Renal cortex interstitium (tissue), 15 donors: ENCODE data around the gene CRY1. TPM values are rescaled to one million over a fixed set of nuclear protein-coding genes. Genes with fewer than 3 reads are reported as not detected.

ENCODE experiments used
- DNase-seq, 11 donors: peaks; one replicate each; pipeline ENCODE4 v3.0.0-alpha.2; 2013; ENCODE audit warnings: low read depth in 9 of 11, low spot score in 4 of 11; ENCODE audit errors: extremely low read depth in 1 of 11
- long read RNA-seq, 16 experiments: transcript quantifications; one replicate each; lab custom pipeline, GENCODE V29; 2026
- polyA plus RNA-seq, 3 donors: library from polyadenylated mRNA; unstranded; fragments of 120-200 nt; gene quantifications; one replicate each; pipeline ENCODE4 v1.2.1, GENCODE V29; 2013; ENCODE audit not compliant: insufficient read length in 3 of 3

The CRY1 gene
- 10 to 100 TPM; 27.8 to 35.0 (median 28.4) TPM for polyA plus RNA-seq
- long read RNA-seq, donor 1, transcript CRY1-201 (13 exons, 3,267 nt): major isoform, 5 of 18 reads
- long read RNA-seq, donor 1, partial matches to known transcripts: 13 of 18 reads
- long read RNA-seq, donor 1, other reads (novel, unspliced or antisense): 0 of 18 reads
- long read RNA-seq, donor 2, partial matches to known transcripts: 16 of 20 reads
- long read RNA-seq, donor 2, other reads (novel, unspliced or antisense): 0 of 20 reads
- long read RNA-seq, donor 3, transcript CRY1-201 (13 exons, 3,267 nt): major isoform, 12 of 34 reads
- long read RNA-seq, donor 3, partial matches to known transcripts: 22 of 34 reads
- long read RNA-seq, donor 3, other reads (novel, unspliced or antisense): 0 of 34 reads
- long read RNA-seq, donor 4, partial matches to known transcripts: 0 of 2 reads
- long read RNA-seq, donor 4, other reads (novel, unspliced or antisense): 0 of 2 reads
- long read RNA-seq, donor 5: 0 reads
- long read RNA-seq, donor 6, partial matches to known transcripts: 0 of 1 reads
- long read RNA-seq, donor 6, other reads (novel, unspliced or antisense): 0 of 1 reads
- long read RNA-seq, donor 7, partial matches to known transcripts: 26 of 30 reads
- long read RNA-seq, donor 7, other reads (novel, unspliced or antisense): 0 of 30 reads
- long read RNA-seq, donor 8, partial matches to known transcripts: 34 of 38 reads
- long read RNA-seq, donor 8, other reads (novel, unspliced or antisense): 0 of 38 reads
- long read RNA-seq, donor 9, transcript CRY1-201 (13 exons, 3,267 nt): major isoform, 7 of 27 reads
- long read RNA-seq, donor 9, partial matches to known transcripts: 19 of 27 reads
- long read RNA-seq, donor 9, other reads (novel, unspliced or antisense): 0 of 27 reads
- long read RNA-seq, donor 10, transcript CRY1-201 (13 exons, 3,267 nt): major isoform, 6 of 24 reads
- long read RNA-seq, donor 10, partial matches to known transcripts: 18 of 24 reads
- long read RNA-seq, donor 10, other reads (novel, unspliced or antisense): 0 of 24 reads
- long read RNA-seq, donor 11, partial matches to known transcripts: 23 of 26 reads
- long read RNA-seq, donor 11, other reads (novel, unspliced or antisense): 0 of 26 reads
- long read RNA-seq, donor 12, partial matches to known transcripts: 11 of 14 reads
- long read RNA-seq, donor 12, other reads (novel, unspliced or antisense): 0 of 14 reads
- long read RNA-seq, donor 13: 0 reads
- long read RNA-seq, donor 14, transcript CRY1-201 (13 exons, 3,267 nt): major isoform, 11 of 24 reads
- long read RNA-seq, donor 14, partial matches to known transcripts: 13 of 24 reads
- long read RNA-seq, donor 14, other reads (novel, unspliced or antisense): 0 of 24 reads
- long read RNA-seq, donor 15, partial matches to known transcripts: 9 of 12 reads
- long read RNA-seq, donor 15, other reads (novel, unspliced or antisense): 0 of 12 reads
- long read RNA-seq, donor 16, transcript CRY1-201 (13 exons, 3,267 nt): major isoform, 11 of 11 reads
- long read RNA-seq, donor 16, partial matches to known transcripts: 0 of 11 reads
- long read RNA-seq, donor 16, other reads (novel, unspliced or antisense): 0 of 11 reads

- DNase-seq: peak; percentile 89 to 98 (median 96)
Observed at GRCh38 chr12:107093417-107094182, at the start of gene CRY1. TSS of gene CRY1 (minus strand) at chr12:107093549. CDS start at chr12:107092961, 588 bp downstream.

- no peak for DNase-seq
Observed at GRCh38 chr12:107139787-107140186, 46.4 kb upstream of the CRY1 start.

GRCh38 chr12:107138990-107139389 lies 45.6 kb upstream of the CRY1 start:
- DNase-seq: no peak

DNA sequence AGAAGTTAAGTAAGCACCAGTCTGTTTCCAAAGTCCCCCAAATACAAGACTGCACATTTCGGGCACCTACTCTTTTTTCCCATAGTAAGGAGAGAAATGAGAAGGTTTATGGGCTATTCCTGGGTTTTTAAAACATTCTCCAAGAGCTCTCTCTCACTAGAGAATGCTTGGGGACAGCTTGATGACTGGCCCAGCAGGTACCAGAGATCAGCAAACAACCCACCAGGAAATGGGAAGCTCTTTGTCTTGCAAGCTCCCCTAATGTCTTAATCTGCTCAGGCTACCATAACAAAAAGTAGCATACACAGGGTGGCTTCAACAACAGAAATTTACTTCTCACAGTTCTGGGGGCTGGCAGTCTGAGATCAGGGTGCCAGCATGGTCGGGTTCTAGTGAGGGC lies 41.8 kb upstream of the CRY1 start:
- no peak for DNase-seq

DNA sequence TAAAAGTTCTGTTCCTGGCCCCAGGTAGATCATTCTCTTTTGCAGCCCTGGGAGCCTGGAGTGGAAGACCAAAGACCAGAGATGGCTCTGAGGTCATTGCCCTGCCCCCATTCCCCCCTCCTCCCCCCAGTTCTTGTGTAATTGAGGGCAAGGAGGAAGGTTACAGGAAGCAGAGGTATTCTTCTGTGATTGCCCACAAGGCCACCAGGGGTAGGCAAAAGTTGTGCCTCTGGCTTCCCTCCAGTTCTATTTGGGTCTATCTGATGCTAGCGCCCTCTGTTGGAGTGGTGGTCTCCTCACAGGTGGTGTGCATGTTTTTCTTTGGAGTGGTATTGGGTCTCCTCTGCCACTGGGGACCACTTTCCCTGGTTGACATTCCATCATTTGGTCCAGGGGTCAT lies 41.2 kb upstream of the CRY1 start:
- DNase-seq: no peak

DNA sequence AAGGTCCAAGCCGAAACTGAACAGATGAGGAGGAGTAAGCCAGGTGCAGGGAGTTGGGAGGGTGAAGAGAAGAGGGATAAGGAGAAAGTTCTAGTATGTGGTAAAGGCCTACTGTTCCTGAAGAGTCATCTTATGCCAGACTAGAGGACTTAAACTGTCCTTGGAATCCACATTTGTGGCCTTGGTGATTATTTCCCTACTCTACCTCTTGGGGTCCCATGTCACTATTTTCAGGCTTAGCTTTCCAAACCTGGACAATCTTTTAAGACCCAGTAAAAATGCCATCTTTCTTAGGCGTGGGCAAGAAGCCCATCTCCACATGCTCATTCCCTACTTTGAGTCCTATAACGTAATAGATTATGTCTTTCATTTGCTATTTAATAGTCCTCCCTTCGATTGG lies 40.1 kb upstream of the CRY1 start:
- DNase-seq: no peak

GRCh38 chr12:107131832-107132616 lies 38.7 kb upstream of the CRY1 start:
- peak; percentile 38 to 58 (median 49) for DNase-seq

DNA sequence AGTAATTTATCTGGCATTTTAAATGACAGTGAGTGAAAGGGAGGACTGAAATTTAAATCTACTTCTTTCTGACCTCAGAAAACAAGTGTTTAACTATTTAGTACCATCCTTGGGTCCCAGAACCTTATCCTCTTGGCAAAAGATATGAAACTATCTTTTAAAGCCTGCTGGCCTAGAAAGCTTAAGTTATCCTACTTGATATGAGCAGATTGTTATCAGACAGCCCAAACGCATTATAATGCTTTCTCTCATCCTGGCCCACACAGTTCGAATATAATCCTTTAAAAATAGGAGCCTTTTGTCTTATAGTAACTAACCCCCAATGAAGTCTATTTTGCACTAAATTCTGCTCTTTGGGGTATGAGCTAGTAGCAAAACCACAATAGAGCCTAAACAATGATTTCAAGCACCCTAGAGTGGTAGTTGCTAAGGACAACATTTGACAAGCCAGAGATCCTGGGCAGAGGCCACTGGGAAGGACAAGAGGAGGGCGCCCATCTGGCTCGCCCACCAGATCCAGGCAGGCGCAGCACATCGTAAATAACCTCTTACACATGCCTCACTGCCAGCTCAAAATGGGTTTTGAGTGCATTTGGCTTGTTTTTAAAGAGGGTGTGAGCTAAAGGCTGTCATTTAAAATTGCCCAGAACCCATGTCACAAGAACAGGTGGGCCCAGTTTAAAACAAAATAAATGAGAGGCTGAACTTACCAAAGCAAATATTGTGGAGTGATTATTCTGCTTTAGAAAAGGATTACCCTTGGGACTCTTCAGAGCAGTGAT lies 37.7 kb upstream of the CRY1 start:
- no peak for DNase-seq

- no peak for DNase-seq
Observed at GRCh38 chr12:107129315-107129930, 36.1 kb upstream of the CRY1 start.

DNA sequence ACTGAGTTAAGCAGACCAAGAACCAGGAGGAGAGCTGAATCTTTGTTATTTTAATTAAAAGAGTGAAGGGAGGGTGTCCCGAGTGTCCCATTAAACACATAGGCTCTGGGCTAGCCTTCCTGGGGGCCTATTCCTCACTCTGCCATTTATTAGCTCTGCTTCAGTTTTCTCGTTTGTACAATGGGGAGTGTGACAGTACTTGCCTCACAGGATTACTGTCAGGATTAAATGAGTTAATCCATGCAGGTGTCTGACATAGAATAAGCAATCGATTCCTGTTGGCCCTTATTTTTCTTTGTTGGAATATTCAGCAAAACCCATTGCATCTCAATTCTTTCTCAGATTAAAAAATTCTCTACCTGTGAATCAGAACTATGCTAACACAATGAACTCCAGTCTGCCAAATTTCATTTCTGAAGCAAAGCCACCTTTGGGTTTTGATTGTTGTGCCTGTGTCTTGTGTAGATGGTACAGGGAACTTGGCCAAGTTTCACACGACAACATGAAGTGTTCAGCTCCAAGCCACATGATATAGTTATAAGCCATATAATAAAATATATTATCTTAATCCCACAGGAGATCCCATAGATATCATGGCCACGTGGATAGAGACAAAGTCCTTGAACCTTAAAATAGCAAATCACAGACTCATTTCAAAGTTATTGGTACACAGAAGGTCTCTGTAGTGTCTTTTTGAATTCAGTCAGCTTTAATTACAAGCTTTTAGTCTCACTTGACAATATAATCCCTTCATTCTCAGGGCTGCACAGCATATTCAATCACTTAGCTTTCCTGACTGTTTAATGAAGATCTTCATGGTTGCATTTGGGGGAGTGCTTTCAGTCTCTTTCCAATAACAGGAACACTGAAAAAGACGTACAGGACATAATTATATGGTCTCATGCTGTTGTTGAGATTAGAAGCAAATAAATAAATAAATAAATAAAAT lies 34.4 kb upstream of the CRY1 start:
- DNase-seq: no peak

DNA sequence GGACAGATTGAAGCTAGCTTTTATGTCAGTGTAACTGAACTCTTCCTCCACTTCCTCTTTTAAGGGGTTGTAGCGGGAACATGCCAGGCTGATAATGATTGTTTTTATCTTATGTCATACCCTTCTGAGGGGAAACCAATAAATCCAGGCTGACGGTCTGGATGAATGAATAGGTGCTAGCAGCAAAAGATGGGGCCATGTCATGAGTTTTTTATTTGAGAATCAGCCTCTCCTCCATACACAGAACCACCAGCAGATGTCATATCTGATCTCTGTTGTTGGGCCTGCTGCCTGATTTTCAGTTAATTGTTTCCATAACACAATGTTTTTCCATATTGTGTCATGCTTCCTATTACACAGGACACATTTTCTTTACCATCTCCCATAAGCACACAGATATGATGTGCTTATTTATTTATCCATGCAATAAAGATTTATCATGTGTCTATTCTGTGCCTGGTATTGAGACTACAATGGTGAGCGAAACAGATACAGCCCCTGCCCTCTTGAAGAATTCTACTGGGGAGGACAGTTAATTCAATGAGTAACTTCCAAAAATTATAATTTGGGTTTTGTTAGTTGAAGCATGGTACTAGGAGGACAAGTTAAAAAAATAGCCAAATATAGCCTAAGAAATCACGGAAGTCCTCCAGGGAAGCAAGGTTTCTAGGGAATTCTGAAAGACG lies 33.6 kb upstream of the CRY1 start:
- no peak for DNase-seq

- DNase-seq: no peak
Observed at GRCh38 chr12:107125833-107126232, 32.5 kb upstream of the CRY1 start.

DNA sequence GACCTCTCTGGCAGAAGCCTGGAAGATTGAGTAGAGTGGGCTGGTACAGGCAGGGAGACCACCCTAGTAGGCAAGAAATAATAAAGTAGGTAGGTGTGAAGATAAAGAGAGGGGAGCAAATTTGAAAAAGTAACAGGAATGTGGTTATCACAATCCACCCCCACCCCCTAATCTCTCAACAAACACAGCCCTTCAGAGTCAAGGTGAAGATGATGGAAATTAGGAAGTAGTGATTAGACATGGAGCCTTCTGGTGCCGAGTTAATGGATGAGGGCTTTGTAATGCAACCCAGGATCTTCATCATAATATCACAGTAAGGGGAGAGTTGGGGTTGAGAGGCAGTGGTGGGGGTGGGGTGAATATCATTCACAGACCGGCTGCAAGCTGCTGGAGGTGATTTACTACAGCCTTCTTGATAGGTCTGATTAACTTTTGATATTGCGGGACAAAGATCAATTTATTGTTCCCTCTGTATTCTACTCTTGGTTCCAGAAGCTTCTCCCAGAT lies 29.2 kb upstream of the CRY1 start:
- DNase-seq: no peak

DNA sequence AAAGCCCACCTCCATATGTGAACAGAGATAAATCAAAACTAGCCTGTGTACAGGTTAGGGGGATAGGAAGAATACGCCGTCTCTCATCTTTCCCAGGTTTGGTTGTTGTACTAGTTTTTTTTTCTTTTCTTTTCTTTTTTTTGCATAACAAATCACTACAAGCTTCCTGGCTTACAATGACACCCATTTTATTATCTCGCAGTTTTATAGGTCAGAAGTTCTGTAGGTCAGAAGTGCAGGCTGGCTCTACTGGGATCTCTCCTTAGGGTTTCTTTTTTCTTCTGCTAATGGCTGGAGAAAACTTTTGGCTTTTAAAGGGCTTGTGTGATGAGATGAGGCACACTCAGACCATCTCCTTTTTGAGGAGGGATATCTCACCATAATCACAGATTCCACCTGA lies 25.7 kb upstream of the CRY1 start:
- no peak for DNase-seq
